HepG2 (cell line): ENCODE data around the gene SNX15. TPM values are rescaled to one million over a fixed set of nuclear protein-coding genes. Genes with fewer than 3 reads are reported as not detected.

Source experiments
- HNF4G ChIP-seq, 2 experiments: sonication (generic) in 1 of 2; formaldehyde crosslinking in 1 of 2; IDR thresholded peaks; 2 replicates each; pipeline versions ENCODE4 v1.4.0 to v1.6.1; 2011 to 2020; ENCODE audit warnings: borderline replicate concordance in 2 of 2, low read depth in 2 of 2, mild to moderate bottlenecking in 2 of 2, low read length in 1 of 2, missing genetic modification reagents in 1 of 2, moderate library complexity in 1 of 2
- MZF1 ChIP-seq: sonication (generic); formaldehyde crosslinking; IDR thresholded peaks from 2 replicates; pipeline ENCODE4 v1.8.1; 2023; ENCODE audit warnings: mild to moderate bottlenecking, missing genetic modification reagents, borderline replicate concordance
- NR2F1 ChIP-seq, 2 experiments: fragments of 450-650 bp in 1 of 2; formaldehyde crosslinking in 1 of 2; IDR thresholded peaks; 2 replicates each; pipeline versions ENCODE4 v1.5.0 to v1.6.1; 2016 to 2020; ENCODE audit warnings: mild to moderate bottlenecking in 1 of 2, missing compliant biosample characterization in 1 of 2, missing genetic modification reagents in 1 of 2, moderate library complexity in 1 of 2
- RNF2 ChIP-seq: fragments of 450-650 bp; conservative IDR thresholded peaks from 2 replicates; pipeline ENCODE4 v1.6.1; 2016; ENCODE audit warnings: low read depth
- RXRB ChIP-seq: IDR thresholded peaks from 2 replicates; pipeline ENCODE4 v1.6.1; 2016; ENCODE audit warnings: borderline replicate concordance, missing genetic modification reagents, missing compliant biosample characterization
- ZBTB20 ChIP-seq: sonication (generic); formaldehyde crosslinking; IDR thresholded peaks from 2 replicates; pipeline ENCODE4 v1.8.1; 2023; ENCODE audit warnings: missing genetic modification reagents, low read depth, mild to moderate bottlenecking, borderline replicate concordance
- ZNF354B ChIP-seq: sonication (generic); formaldehyde crosslinking; IDR thresholded peaks from 2 replicates; pipeline ENCODE4 v1.8.0; 2022; ENCODE audit warnings: mild to moderate bottlenecking, missing genetic modification reagents
- ZNF557 ChIP-seq: sonication (generic); formaldehyde crosslinking; IDR thresholded peaks from 2 replicates; pipeline ENCODE4 v1.4.0; 2020; ENCODE audit warnings: missing genetic modification reagents
- ZNF644 ChIP-seq: IDR thresholded peaks from 2 replicates; pipeline ENCODE4 v1.6.1; 2016; ENCODE audit warnings: low read depth
- polyA plus RNA-seq, 8 experiments: library from polyadenylated mRNA; depleted of rRNA in 3 of 8; stranded (reverse) in 7 of 8; unstranded in 1 of 8; fragments of >200 nt; fragmentation: Illumina TruSeq in 4 of 8; extraction: Trizol in 4 of 8; gene quantifications; 2 replicates each; pipeline versions ENCODE4 v1.2.1 to v1.2.3, GENCODE V29; 2011 to 2016; ENCODE audit warnings: low read depth in 4 of 8, missing spikeins in 1 of 8, mixed read lengths in 1 of 8; ENCODE audit not compliant: insufficient read depth in 1 of 8
- total RNA-seq, 5 experiments: library from RNA; depleted of rRNA; stranded (reverse); fragments of >200 nt; fragmentation: Illumina TruSeq; extraction: Trizol; gene quantifications; 2 replicates each; pipeline ENCODE4 v1.2.3, GENCODE V29; 2016; ENCODE audit warnings: low read depth in 1 of 5
- TF ChIP-seq, protein P1 (sequence below), 2 experiments: sonication (generic) in 1 of 2; formaldehyde crosslinking in 1 of 2; IDR thresholded peaks; 2 replicates each; pipeline versions ENCODE4 v1.4.0 to v1.6.1; 2018 to 2020; ENCODE audit warnings: missing genetic modification reagents in 2 of 2, borderline replicate concordance in 1 of 2, low read depth in 1 of 2, mild to moderate bottlenecking in 1 of 2, missing biosample characterization in 1 of 2
- TF ChIP-seq, protein P2 (sequence below): sonication (generic); formaldehyde crosslinking; IDR thresholded peaks from 2 replicates; pipeline ENCODE4 v1.5.1; 2020; ENCODE audit warnings: missing genetic modification reagents, mild to moderate bottlenecking, borderline replicate concordance
- TF ChIP-seq, protein P3 (sequence below): IDR thresholded peaks from 2 replicates; pipeline ENCODE4 v1.6.1; 2016; ENCODE audit warnings: missing genetic modification reagents, missing compliant biosample characterization
- TF ChIP-seq, protein P4 (sequence below): sonication (generic); formaldehyde crosslinking; IDR thresholded peaks from 2 replicates; pipeline ENCODE4 v1.4.0; 2020; ENCODE audit warnings: missing genetic modification reagents
- TF ChIP-seq, protein P5 (sequence below): sonication (generic); formaldehyde crosslinking; IDR thresholded peaks from 2 replicates; pipeline ENCODE4 v1.8.0; 2022; ENCODE audit warnings: mild to moderate bottlenecking, missing genetic modification reagents

SNX15 gene
- total and polyA plus RNA-seq, 2 of the 13 experiments (the other 11 are each of a cell fraction or from before 2014, with no cell fraction given) = 19.1 to 22.6 TPM

DNA sequence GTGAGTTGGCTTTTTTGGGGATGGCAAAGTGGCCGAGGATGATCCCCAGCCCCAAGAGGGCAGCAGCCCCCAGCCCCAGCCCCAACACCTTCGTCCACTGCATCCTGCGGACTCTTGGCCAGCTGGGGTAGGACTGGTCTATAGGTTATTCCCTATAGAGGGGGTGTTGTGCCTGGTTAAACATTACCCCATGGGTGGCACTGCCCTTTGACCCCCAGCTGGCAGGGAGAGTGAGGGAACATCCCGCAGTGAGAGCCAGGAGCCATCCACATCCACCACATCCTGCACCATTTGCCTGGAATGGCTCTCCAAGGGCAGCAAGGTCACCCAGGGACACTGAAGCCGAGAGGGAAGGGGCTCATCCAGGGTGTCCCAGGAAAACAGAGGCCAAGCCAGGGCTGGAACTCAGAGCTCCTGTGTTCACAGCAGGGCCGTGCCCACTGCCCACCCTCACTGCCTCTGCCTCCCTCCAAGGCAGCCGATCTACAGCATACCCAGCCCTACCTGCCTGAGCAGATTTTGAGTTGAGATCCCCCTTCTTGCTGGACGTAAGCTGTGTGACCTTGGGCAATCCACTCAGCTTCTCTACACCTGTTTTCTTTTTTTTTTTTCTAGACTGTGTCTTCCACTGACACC is 31.3 kb downstream of the SNX15 start, which contains the start of gene NAALADL1 (continued):
- TF ChIP-seq MZF1 (CRISPR knock-in tag) (no peak), ZBTB20 (CRISPR knock-in tag) (peak; percentile 99), ZNF644 (CRISPR knock-in tag) (peak; percentile 73; the same call in 1 of the 2 replicates), HNF4G (IDR thresholded peaks at IDR 0.05; ENCODE audit: borderline replicate concordance, low read depth, low read length) (peak; percentile 71), HNF4G (CRISPR knock-in tag; IDR thresholded peaks at IDR 0.05; ENCODE audit: borderline replicate concordance, low read depth) (no peak), RXRB (peak; percentile 89), NR2F1 (CRISPR knock-in tag; IDR thresholded peaks at IDR 0.05) (peak in 1 of 2 experiments; percentile 54; a peak in 1 of 4 replicates), ZNF557 (no peak), ZNF354B (CRISPR knock-in tag) (no peak), RNF2 (no peak)
- TF ChIP-seq, protein P1, sequence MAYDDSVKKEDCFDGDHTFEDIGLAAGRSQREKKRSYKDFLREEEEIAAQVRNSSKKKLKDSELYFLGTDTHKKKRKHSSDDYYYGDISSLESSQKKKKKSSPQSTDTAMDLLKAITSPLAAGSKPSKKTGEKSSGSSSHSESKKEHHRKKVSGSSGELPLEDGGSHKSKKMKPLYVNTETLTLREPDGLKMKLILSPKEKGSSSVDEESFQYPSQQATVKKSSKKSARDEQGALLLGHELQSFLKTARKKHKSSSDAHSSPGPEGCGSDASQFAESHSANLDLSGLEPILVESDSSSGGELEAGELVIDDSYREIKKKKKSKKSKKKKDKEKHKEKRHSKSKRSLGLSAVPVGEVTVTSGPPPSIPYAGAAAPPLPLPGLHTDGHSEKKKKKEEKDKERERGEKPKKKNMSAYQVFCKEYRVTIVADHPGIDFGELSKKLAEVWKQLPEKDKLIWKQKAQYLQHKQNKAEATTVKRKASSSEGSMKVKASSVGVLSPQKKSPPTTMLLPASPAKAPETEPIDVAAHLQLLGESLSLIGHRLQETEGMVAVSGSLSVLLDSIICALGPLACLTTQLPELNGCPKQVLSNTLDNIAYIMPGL (CRISPR knock-in tag; IDR thresholded peaks at IDR 0.05; ENCODE audit: borderline replicate concordance in 1 of 2, low read depth in 1 of 2) = peak in 1 of 2 experiments; percentile 13; a peak in 1 of 4 replicates
- TF ChIP-seq, protein P2, sequence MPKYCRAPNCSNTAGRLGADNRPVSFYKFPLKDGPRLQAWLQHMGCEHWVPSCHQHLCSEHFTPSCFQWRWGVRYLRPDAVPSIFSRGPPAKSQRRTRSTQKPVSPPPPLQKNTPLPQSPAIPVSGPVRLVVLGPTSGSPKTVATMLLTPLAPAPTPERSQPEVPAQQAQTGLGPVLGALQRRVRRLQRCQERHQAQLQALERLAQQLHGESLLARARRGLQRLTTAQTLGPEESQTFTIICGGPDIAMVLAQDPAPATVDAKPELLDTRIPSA (CRISPR knock-in tag) = 0 out of 2 replicates have a peak, but pooled peaks have one; percentile 3
- TF ChIP-seq, protein P3, sequence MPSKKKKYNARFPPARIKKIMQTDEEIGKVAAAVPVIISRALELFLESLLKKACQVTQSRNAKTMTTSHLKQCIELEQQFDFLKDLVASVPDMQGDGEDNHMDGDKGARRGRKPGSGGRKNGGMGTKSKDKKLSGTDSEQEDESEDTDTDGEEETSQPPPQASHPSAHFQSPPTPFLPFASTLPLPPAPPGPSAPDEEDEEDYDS (CRISPR knock-in tag) = 0 out of 2 replicates have a peak, but pooled peaks have one; percentile 21
- TF ChIP-seq, protein P4, sequence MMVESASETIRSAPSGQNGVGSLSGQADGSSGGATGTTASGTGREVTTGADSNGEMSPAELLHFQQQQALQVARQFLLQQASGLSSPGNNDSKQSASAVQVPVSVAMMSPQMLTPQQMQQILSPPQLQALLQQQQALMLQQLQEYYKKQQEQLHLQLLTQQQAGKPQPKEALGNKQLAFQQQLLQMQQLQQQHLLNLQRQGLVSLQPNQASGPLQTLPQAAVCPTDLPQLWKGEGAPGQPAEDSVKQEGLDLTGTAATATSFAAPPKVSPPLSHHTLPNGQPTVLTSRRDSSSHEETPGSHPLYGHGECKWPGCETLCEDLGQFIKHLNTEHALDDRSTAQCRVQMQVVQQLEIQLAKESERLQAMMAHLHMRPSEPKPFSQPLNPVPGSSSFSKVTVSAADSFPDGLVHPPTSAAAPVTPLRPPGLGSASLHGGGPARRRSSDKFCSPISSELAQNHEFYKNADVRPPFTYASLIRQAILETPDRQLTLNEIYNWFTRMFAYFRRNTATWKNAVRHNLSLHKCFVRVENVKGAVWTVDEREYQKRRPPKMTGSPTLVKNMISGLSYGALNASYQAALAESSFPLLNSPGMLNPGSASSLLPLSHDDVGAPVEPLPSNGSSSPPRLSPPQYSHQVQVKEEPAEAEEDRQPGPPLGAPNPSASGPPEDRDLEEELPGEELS (CRISPR knock-in tag) = 0 out of 2 replicates have a peak, but pooled peaks have one; percentile 24
- TF ChIP-seq, protein P5, sequence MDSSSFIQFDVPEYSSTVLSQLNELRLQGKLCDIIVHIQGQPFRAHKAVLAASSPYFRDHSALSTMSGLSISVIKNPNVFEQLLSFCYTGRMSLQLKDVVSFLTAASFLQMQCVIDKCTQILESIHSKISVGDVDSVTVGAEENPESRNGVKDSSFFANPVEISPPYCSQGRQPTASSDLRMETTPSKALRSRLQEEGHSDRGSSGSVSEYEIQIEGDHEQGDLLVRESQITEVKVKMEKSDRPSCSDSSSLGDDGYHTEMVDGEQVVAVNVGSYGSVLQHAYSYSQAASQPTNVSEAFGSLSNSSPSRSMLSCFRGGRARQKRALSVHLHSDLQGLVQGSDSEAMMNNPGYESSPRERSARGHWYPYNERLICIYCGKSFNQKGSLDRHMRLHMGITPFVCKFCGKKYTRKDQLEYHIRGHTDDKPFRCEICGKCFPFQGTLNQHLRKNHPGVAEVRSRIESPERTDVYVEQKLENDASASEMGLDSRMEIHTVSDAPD (CRISPR knock-in tag) = peak; percentile 41; the same call in 1 of the 2 replicates
